Peyer's patch (tissue), 4 donors: Measurements from ENCODE around the gene NWD2.

Source experiments
- CTCF ChIP-seq, 6 experiments: fragments of 450-650 bp in 4 of 6; fragments of 200-600 bp in 2 of 6; sonication (generic) in 1 of 6; IDR thresholded peaks; one replicate each; pipeline ENCODE4 v1.5.1; 2017 to 2019; ENCODE audit warnings: antibody characterized with exemption in 6 of 6, mild to moderate bottlenecking in 3 of 6, moderate library complexity in 1 of 6
- POLR2A ChIP-seq, 2 donors: fragments of 450-650 bp; IDR thresholded peaks; one replicate each; pipeline ENCODE4 v1.5.1; 2017; ENCODE audit warnings: antibody characterized with exemption in 2 of 2, mild to moderate bottlenecking in 2 of 2, moderate library complexity in 2 of 2

- TF ChIP-seq CTCF (IDR thresholded peaks at IDR 0.05) (no peak), POLR2A (IDR thresholded peaks at IDR 0.05) (peak; percentile 46 to 66)
These were observed 208.9 kb downstream of the NWD2 start for GRCh38 chr4:37453281-37453998.
